Muscle of leg (tissue), 9 donors: ENCODE data around the gene GCDH. TPM values are rescaled to one million over a fixed set of nuclear protein-coding genes. Genes with fewer than 3 reads are reported as not detected.

Source experiments
- polyA plus RNA-seq, 8 donors: library from polyadenylated mRNA; unstranded; fragments of 120-200 nt; gene quantifications; one replicate each; pipeline versions ENCODE4 v1.2.1 to v1.2.3, GENCODE V29; 2013; ENCODE audit warnings: inconsistent platforms in 1 of 8, low replicate concordance in 1 of 8; ENCODE audit not compliant: insufficient read length in 8 of 8, insufficient read depth in 1 of 8
- total RNA-seq: library from RNA; stranded (reverse); fragments of 120-200 nt; gene quantifications from one replicate; pipeline ENCODE4 v1.2.4, GENCODE V29; 2013

GCDH gene
- total and polyA plus RNA-seq, 9 donors, result 16.8 to 43.3 (median 27.8) TPM

Other genes with a start within 250 kb of the GCDH start
- gene MAN2B1, start 224.4 kb upstream of the GCDH start, total RNA-seq, result 23.5 TPM
- 10 to 100 TPM; 26.7 to 39.9 (median 31.9) TPM for gene MAN2B1, start 224.4 kb upstream of the GCDH start, polyA plus RNA-seq
- 6.8 TPM for gene WDR83, start 224.4 kb upstream of the GCDH start, total RNA-seq
- gene WDR83, start 224.4 kb upstream of the GCDH start, polyA plus RNA-seq, result 10 to 100 TPM in 6 of 8 donors, 1 to 10 TPM in 2; 8.8 to 16.0 (median 13.1) TPM
- 68.0 TPM for gene DHPS, start 209.3 kb upstream of the GCDH start, total RNA-seq
- gene DHPS, start 209.3 kb upstream of the GCDH start, polyA plus RNA-seq, result 10 to 100 TPM; 55.2 to 73.4 (median 63.3) TPM
- gene GNG14, start 203.2 kb upstream of the GCDH start, total RNA-seq, result not detected
- gene GNG14, start 203.2 kb upstream of the GCDH start, polyA plus RNA-seq, result under 1 TPM in 1 of 8 donors, not detected in 7; 0.33 TPM
- 3.9 TPM for gene FBXW9, start 194.5 kb upstream of the GCDH start, total RNA-seq
- gene FBXW9, start 194.5 kb upstream of the GCDH start, polyA plus RNA-seq, result 1 to 10 TPM; 4.1 to 5.7 (median 4.7) TPM
- 19.6 TPM for gene TNPO2, start 167.2 kb upstream of the GCDH start, total RNA-seq
- 10 to 100 TPM; 45.9 to 68.6 (median 56.5) TPM for gene TNPO2, start 167.2 kb upstream of the GCDH start, polyA plus RNA-seq
- 208 TPM for gene TRIR, start 156.5 kb upstream of the GCDH start, total RNA-seq
- 100 to 1,000 TPM; 188 to 237 (median 203) TPM for gene TRIR, start 156.5 kb upstream of the GCDH start, polyA plus RNA-seq
- 37.6 TPM for gene GET3, start 153.7 kb upstream of the GCDH start, total RNA-seq
- gene GET3, start 153.7 kb upstream of the GCDH start, polyA plus RNA-seq, result 10 to 100 TPM; 42.8 to 58.7 (median 51.6) TPM
- gene BEST2, start 139.4 kb upstream of the GCDH start, total RNA-seq, result not detected
- under 1 TPM in 2 of 8 donors, not detected in 6; 0.13 to 0.16 TPM for gene BEST2, start 139.4 kb upstream of the GCDH start, polyA plus RNA-seq
- 19.1 TPM for gene HOOK2, start 115.6 kb upstream of the GCDH start, total RNA-seq
- gene HOOK2, start 115.6 kb upstream of the GCDH start, polyA plus RNA-seq, result 10 to 100 TPM; 13.1 to 40.8 (median 24.0) TPM
- gene JUNB, start 99.7 kb upstream of the GCDH start, total RNA-seq, result 39.1 TPM
- gene JUNB, start 99.7 kb upstream of the GCDH start, polyA plus RNA-seq, result 100 to 1,000 TPM in 1 of 8 donors, 10 to 100 TPM in 7; 17.8 to 157 (median 66.9) TPM
- 191 TPM for gene PRDX2, start 89.4 kb upstream of the GCDH start, total RNA-seq
- 100 to 1,000 TPM; 143 to 189 (median 171) TPM for gene PRDX2, start 89.4 kb upstream of the GCDH start, polyA plus RNA-seq
- gene THSD8, start 89.1 kb upstream of the GCDH start, total RNA-seq, result 5.1 TPM
- gene THSD8, start 89.1 kb upstream of the GCDH start, polyA plus RNA-seq, result 1 to 10 TPM in 7 of 8 donors, under 1 TPM in 1; 0.84 to 4.8 (median 2.9) TPM
- gene RNASEH2A, start 84.6 kb upstream of the GCDH start, total RNA-seq, result 12.6 TPM
- 10 to 100 TPM; 19.4 to 31.5 (median 23.3) TPM for gene RNASEH2A, start 84.6 kb upstream of the GCDH start, polyA plus RNA-seq
- not detected for gene RTBDN, start 56.6 kb upstream of the GCDH start, total RNA-seq
- gene RTBDN, start 56.6 kb upstream of the GCDH start, polyA plus RNA-seq, result under 1 TPM in 2 of 8 donors, not detected in 6; 0.06 to 0.24 TPM
- gene MAST1, start 52.6 kb upstream of the GCDH start, total RNA-seq, result 0.09 TPM
- gene MAST1, start 52.6 kb upstream of the GCDH start, polyA plus RNA-seq, result under 1 TPM; 0.23 to 0.90 (median 0.61) TPM
- 7.7 TPM for gene DNASE2, start 9.7 kb upstream of the GCDH start, total RNA-seq
- gene DNASE2, start 9.7 kb upstream of the GCDH start, polyA plus RNA-seq, result 10 to 100 TPM in 5 of 8 donors, 1 to 10 TPM in 3; 5.7 to 12.3 (median 10.1) TPM
- 0.31 TPM for gene KLF1, start 4.0 kb upstream of the GCDH start, total RNA-seq
- gene KLF1, start 4.0 kb upstream of the GCDH start, polyA plus RNA-seq, result 1 to 10 TPM in 4 of 8 donors, under 1 TPM in 4; 0.32 to 1.5 (median 1.0) TPM
- gene SYCE2, start 28.1 kb downstream of the GCDH start, total RNA-seq, result 0.40 TPM
- gene SYCE2, start 28.1 kb downstream of the GCDH start, polyA plus RNA-seq, result 1 to 10 TPM; 1.5 to 3.4 (median 2.5) TPM
- gene FARSA, start 42.6 kb downstream of the GCDH start, total RNA-seq, result 32.5 TPM
- gene FARSA, start 42.6 kb downstream of the GCDH start, polyA plus RNA-seq, result 10 to 100 TPM; 38.1 to 48.8 (median 44.7) TPM
- 401 TPM for gene CALR, start 47.4 kb downstream of the GCDH start, total RNA-seq
- 100 to 1,000 TPM; 380 to 643 (median 446) TPM for gene CALR, start 47.4 kb downstream of the GCDH start, polyA plus RNA-seq
- 92.7 TPM for gene RAD23A, start 54.7 kb downstream of the GCDH start, total RNA-seq
- 100 to 1,000 TPM in 7 of 8 donors, 10 to 100 TPM in 1; 98.5 to 136 (median 125) TPM for gene RAD23A, start 54.7 kb downstream of the GCDH start, polyA plus RNA-seq
- 24.4 TPM for gene GADD45GIP1, start 66.1 kb downstream of the GCDH start, total RNA-seq
- gene GADD45GIP1, start 66.1 kb downstream of the GCDH start, polyA plus RNA-seq, result 10 to 100 TPM; 40.2 to 63.6 (median 49.2) TPM
- gene DAND5, start 78.4 kb downstream of the GCDH start, total RNA-seq, result 0.04 TPM
- under 1 TPM in 6 of 8 donors, not detected in 2; 0.07 to 0.23 (median 0.18) TPM for gene DAND5, start 78.4 kb downstream of the GCDH start, polyA plus RNA-seq
- 38.1 TPM for gene NFIX, start 104.3 kb downstream of the GCDH start, total RNA-seq
- gene NFIX, start 104.3 kb downstream of the GCDH start, polyA plus RNA-seq, result 100 to 1,000 TPM in 6 of 8 donors, 10 to 100 TPM in 2; 82.6 to 140 (median 113) TPM
- gene LYL1, start 211.7 kb downstream of the GCDH start, total RNA-seq, result 5.0 TPM
- gene LYL1, start 211.7 kb downstream of the GCDH start, polyA plus RNA-seq, result 1 to 10 TPM; 3.7 to 6.7 (median 5.7) TPM
- 20.0 TPM for gene TRMT1, start 225.6 kb downstream of the GCDH start, total RNA-seq
- 10 to 100 TPM; 22.1 to 31.5 (median 27.4) TPM for gene TRMT1, start 225.6 kb downstream of the GCDH start, polyA plus RNA-seq
- 12.9 TPM for gene NACC1, start 227.1 kb downstream of the GCDH start, total RNA-seq
- 10 to 100 TPM; 16.6 to 23.4 (median 19.9) TPM for gene NACC1, start 227.1 kb downstream of the GCDH start, polyA plus RNA-seq